ENCODE results near the gene TNFRSF8. TPM values are rescaled to one million over a fixed set of nuclear protein-coding genes. Genes with fewer than 3 reads are reported as not detected.

The TNFRSF8 gene
- polyA plus RNA-seq, 1 of the 3 experiments (the other 2 are of a cell fraction), result 0.07 TPM

DNA sequence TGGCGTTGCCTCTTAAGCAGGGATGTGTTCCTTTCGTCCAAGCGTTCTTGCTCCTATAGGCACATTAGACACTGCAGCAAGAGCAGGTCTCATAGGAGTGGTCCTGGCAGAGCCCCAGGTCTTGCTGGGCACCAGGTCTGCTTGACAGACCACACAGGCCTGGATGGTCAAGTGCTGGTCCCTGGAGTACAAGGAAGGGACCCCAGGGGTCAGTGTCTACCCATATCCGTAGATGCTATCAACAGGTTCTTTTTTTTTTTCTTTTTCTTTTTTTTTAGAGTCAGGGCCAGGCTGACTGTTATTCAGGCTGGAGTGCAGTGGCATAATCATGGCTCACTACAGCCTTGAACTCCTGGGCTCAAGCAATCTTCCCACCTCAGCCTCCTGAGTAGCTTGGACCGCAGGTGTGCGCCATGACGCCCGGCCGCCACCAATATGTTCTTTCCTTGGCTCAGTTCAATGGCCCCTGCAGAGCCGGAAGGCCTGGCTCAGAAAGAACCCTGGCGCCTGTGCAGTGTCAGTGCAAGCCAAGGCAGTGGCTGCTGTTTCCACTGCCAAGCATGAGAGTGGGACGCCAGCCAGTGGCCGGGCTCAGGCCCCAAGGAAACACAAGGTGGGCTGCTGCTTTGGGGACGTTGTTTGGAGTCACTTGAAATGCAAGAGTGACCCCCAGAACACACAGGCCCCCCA, 10.0 kb upstream of the TNFRSF8 start:
- Histone ChIP-seq H3K79me2 (ENCODE audit: insufficient read depth) (no peaks in the 10 kb centered on the region), H3K9me2 (no peaks in the 10 kb centered on the region), H3K4me3 (ENCODE audit: low read depth in 2 of 2, low read length in 1 of 2) (no peak overlapping the region; a peak in 1 of 4 replicates), H3F3A (replicated peaks; ENCODE audit: insufficient read depth) (no peaks in the 10 kb centered on the region), H3K9ac (no peak overlapping the region), H3K27ac (ENCODE audit: low read depth in 2 of 2, low read length in 1 of 2) (peak overlapping the region in 1 of 2 experiments; percentile 12; a peak in 1 of 4 replicates), H4K20me1 (ENCODE audit: insufficient read depth) (no peaks in the 10 kb centered on the region), H3K27me3 (ENCODE audit: insufficient read depth) (no peaks in the 10 kb centered on the region; the same call in 1 of the 2 replicates), H3K9me3 (no peaks in the 10 kb centered on the region), H3K4me1 (ENCODE audit: control insufficient read depth in 1 of 2, insufficient read depth in 2 of 2, low read depth in 1 of 2, low read length in 1 of 2) (peaks cover 0 to 22% of the 10 kb centered on the region in 2 experiments; a peak in 2 of 4 replicates), H3K4me2 (no peak overlapping the region), H2AFZ (ENCODE audit: low read depth) (no peak overlapping the region), H3K36me3 (replicated peaks in 1 of 2; ENCODE audit: control insufficient read depth in 1 of 2, insufficient read depth in 2 of 2, low read length in 1 of 2) (no peaks in the 10 kb centered on the region)
- TF ChIP-seq MEF2A (IDR thresholded peaks at IDR 0.05; ENCODE audit: borderline replicate concordance, low read depth), result no peak
- no peak for TF ChIP-seq ELF1 (IDR thresholded peaks at IDR 0.05)
- TF ChIP-seq, protein P1, sequence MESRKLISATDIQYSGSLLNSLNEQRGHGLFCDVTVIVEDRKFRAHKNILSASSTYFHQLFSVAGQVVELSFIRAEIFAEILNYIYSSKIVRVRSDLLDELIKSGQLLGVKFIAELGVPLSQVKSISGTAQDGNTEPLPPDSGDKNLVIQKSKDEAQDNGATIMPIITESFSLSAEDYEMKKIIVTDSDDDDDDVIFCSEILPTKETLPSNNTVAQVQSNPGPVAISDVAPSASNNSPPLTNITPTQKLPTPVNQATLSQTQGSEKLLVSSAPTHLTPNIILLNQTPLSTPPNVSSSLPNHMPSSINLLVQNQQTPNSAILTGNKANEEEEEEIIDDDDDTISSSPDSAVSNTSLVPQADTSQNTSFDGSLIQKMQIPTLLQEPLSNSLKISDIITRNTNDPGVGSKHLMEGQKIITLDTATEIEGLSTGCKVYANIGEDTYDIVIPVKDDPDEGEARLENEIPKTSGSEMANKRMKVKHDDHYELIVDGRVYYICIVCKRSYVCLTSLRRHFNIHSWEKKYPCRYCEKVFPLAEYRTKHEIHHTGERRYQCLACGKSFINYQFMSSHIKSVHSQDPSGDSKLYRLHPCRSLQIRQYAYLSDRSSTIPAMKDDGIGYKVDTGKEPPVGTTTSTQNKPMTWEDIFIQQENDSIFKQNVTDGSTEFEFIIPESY (IDR thresholded peaks at IDR 0.05; ENCODE audit: borderline replicate concordance, low read depth), result no peak
- no peak for DNase-seq
- POLR2A ChIA-PET, result no interaction called here
- WGBS (ENCODE audit: low lambda C conversion rate), result 93% methylated on average over 12 of the region's 14 CpGs
- CTCF ChIA-PET, result interaction anchor here (1.0 to 1.2 kb wide), 2 partner anchors 34 to 160 kb away, joined by 3 read pairs; partner anchors contain the start of gene MIIP

DNA sequence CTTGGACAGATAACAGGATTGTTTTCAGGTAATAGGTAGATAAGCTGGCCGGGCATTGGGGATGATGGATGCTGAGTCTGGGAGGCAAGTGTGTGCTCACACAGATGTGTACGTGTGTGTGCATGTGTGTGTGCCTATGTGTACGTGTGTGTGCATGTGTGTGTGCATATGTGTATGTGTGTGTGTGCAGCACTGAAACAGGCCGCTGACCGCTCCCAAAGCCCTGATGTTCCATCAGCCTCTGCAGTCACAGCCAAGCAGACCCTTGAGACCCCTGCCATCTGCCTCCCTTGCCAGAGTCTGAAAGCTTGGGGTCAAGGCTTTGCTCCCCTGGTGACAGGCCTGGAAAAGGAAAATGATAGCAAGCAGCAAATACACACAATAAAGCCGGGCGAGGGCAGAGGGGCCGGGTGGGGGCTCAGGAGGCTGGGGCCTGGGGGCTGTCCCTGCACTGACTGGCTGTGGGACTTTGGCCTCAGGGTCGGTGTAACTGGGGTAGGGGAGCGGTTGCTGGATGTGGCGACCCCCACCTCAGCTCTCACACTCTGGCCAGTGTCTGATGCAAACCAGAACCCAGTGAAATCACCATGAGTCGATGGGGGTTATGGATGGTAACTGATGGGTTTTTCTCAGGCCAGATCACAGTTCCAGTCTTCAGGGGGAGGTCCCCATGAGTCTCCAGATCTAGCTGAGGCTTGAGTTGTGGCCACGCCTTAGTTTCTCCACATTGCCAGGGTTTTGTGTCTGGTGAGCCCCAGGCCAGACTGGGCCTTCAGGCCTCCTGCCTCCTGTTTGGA, 9.2 kb upstream of the TNFRSF8 start:
- 79% methylated on average over 10 of the region's 13 CpGs for WGBS (ENCODE audit: low lambda C conversion rate)
- Histone ChIP-seq H2AFZ (ENCODE audit: low read depth) (no peak overlapping the region), H3K4me3 (ENCODE audit: low read depth in 2 of 2, low read length in 1 of 2) (no peak overlapping the region), H3K9ac (no peak overlapping the region), H3K79me2 (ENCODE audit: insufficient read depth) (no peaks in the 10 kb centered on the region), H3K27ac (ENCODE audit: low read depth in 2 of 2, low read length in 1 of 2) (peak overlapping the region in 1 of 2 experiments; percentile 17; a peak in 1 of 4 replicates), H4K20me1 (ENCODE audit: insufficient read depth) (no peaks in the 10 kb centered on the region), H3F3A (replicated peaks; ENCODE audit: insufficient read depth) (no peaks in the 10 kb centered on the region), H3K4me2 (no peak overlapping the region), H3K36me3 (replicated peaks in 1 of 2; ENCODE audit: control insufficient read depth in 1 of 2, insufficient read depth in 2 of 2, low read length in 1 of 2) (no peaks in the 10 kb centered on the region), H3K4me1 (ENCODE audit: control insufficient read depth in 1 of 2, insufficient read depth in 2 of 2, low read depth in 1 of 2, low read length in 1 of 2) (peaks cover 0 to 22% of the 10 kb centered on the region in 2 experiments; a peak in 2 of 4 replicates), H3K9me3 (no peaks in the 10 kb centered on the region), H3K27me3 (ENCODE audit: insufficient read depth) (no peaks in the 10 kb centered on the region), H3K9me2 (no peaks in the 10 kb centered on the region)
- POLR2A ChIA-PET, result no interaction called here
- CTCF ChIA-PET, result interaction anchor here (1.0 to 1.2 kb wide), 2 partner anchors 35 to 159 kb away, joined by 3 read pairs; partner anchors contain the start of gene MIIP
- TF ChIP-seq TCF12 (IDR thresholded peaks at IDR 0.05), result peak; percentile 21; the same call in 1 of the 2 replicates
- no peak for TF ChIP-seq FOXJ3 (CRISPR knock-in tag; IDR thresholded peaks at IDR 0.05)
- TF ChIP-seq NFIC (IDR thresholded peaks at IDR 0.05; ENCODE audit: borderline replicate concordance), result no peak
- DNase-seq, result no peak

DNA sequence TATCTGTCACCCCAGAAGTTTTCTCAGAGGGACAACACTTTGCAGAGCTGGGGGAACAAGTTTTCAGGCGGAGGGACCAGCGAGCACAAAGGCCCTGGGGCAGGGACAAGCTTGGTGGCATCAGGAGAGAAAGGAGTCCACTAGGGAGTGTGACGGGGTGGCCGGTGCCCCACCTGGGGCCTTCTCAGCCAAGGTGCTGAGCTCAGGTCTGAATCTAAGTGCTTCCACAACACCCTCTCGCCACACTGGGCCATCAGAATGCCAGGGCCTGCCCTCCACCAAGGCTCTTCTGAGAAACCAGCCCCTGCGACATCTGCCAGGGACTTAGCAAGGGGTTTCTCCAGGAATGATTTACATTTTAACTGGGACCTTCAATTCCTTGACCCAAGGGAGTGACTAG, 7.8 kb upstream of the TNFRSF8 start:
- WGBS (ENCODE audit: low lambda C conversion rate), result 86% methylated on average over 5 of the region's 6 CpGs
- Histone ChIP-seq H2AFZ (ENCODE audit: low read depth) (no peak overlapping the region), H3F3A (replicated peaks; ENCODE audit: insufficient read depth) (no peaks in the 10 kb centered on the region), H3K27ac (ENCODE audit: low read depth in 2 of 2, low read length in 1 of 2) (no peak overlapping the region), H3K4me3 (ENCODE audit: low read depth in 2 of 2, low read length in 1 of 2) (no peak overlapping the region), H4K20me1 (ENCODE audit: insufficient read depth) (no peaks in the 10 kb centered on the region), H3K9me2 (no peaks in the 10 kb centered on the region), H3K9ac (no peak overlapping the region), H3K4me2 (no peak overlapping the region), H3K36me3 (replicated peaks in 1 of 2; ENCODE audit: control insufficient read depth in 1 of 2, insufficient read depth in 2 of 2, low read length in 1 of 2) (no peaks in the 10 kb centered on the region), H3K9me3 (no peaks in the 10 kb centered on the region), H3K4me1 (ENCODE audit: control insufficient read depth in 1 of 2, insufficient read depth in 2 of 2, low read depth in 1 of 2, low read length in 1 of 2) (peaks cover 0 to 22% of the 10 kb centered on the region in 2 experiments; a peak in 2 of 4 replicates), H3K27me3 (ENCODE audit: insufficient read depth) (0 out of 2 replicates have a peak, but pooled peaks cover 6% of the 10 kb centered on the region), H3K79me2 (ENCODE audit: insufficient read depth) (no peaks in the 10 kb centered on the region)
- TF ChIP-seq, protein P2, sequence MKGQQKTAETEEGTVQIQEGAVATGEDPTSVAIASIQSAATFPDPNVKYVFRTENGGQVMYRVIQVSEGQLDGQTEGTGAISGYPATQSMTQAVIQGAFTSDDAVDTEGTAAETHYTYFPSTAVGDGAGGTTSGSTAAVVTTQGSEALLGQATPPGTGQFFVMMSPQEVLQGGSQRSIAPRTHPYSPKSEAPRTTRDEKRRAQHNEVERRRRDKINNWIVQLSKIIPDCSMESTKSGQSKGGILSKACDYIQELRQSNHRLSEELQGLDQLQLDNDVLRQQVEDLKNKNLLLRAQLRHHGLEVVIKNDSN (IDR thresholded peaks at IDR 0.05; ENCODE audit: borderline replicate concordance, low read depth), result no peak
- no peak for TF ChIP-seq RXRA (IDR thresholded peaks at IDR 0.05; ENCODE audit: borderline replicate concordance, low read depth)
- no peak for TF ChIP-seq JUND (IDR thresholded peaks at IDR 0.05)
- TF ChIP-seq FOXM1 (IDR thresholded peaks at IDR 0.05; ENCODE audit: low read depth), result no peak
- TF ChIP-seq ELF1 (IDR thresholded peaks at IDR 0.05), result no peak
- no peak for TF ChIP-seq TEAD4 (IDR thresholded peaks at IDR 0.05; ENCODE audit: borderline replicate concordance, insufficient read depth)
- no peak for TF ChIP-seq CHD2 (IDR thresholded peaks at IDR 0.05; ENCODE audit: low read length, partially characterized antibody)
- TF ChIP-seq NRF1 (IDR thresholded peaks at IDR 0.05; ENCODE audit: low read depth, low read length), result no peak
- ChIA-PET POLR2A (no interaction called here), CTCF (interaction anchor here (0.6 to 1.2 kb wide), 2 partner anchors 10 to 24 kb away, joined by 3 to 4 read pairs; no protein-coding TSS in a partner anchor)
- DNase-seq, result no peak
